ENCODE measurements around the gene MRI1.

Gene MRI1

DNA sequence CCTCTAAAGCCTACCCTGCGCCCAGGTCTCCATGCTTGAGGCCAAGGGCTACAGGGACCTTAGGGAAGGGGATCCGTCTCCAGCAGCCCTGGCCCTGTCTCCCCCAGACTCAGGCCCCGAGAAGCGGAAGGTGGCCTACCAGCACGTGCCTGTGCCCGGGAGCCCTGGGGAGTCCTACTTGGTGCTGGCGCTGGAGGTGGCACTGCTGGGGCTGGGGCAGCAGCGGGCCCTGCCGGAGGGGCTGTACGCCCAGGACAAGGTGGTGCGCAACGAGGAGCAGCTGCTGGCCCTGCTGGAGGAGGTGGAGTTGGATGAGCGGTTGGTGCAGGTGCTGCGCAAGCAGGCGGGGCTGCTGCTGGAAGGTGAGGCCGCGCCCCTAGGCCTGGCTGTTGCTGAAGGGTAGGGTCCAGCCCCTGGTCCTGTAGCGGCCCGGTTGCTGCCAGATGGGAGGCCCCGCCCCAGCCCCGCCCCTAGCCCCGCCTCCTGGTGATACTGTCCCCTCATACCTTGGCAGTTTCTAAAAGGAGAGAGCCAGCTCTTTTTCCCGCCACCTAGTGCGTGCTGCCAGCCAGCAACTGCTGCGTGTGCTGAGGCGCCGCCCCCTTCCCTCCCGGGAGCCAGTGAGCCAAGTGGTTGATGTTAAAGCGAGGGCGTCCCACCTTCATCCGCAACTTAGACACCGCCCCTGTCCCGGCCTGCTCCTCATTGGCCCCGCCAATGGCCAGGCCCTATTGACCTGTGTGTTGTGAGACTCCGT is 53.5 kb downstream of the MRI1 start:
- TF ChIP-seq, protein P1, sequence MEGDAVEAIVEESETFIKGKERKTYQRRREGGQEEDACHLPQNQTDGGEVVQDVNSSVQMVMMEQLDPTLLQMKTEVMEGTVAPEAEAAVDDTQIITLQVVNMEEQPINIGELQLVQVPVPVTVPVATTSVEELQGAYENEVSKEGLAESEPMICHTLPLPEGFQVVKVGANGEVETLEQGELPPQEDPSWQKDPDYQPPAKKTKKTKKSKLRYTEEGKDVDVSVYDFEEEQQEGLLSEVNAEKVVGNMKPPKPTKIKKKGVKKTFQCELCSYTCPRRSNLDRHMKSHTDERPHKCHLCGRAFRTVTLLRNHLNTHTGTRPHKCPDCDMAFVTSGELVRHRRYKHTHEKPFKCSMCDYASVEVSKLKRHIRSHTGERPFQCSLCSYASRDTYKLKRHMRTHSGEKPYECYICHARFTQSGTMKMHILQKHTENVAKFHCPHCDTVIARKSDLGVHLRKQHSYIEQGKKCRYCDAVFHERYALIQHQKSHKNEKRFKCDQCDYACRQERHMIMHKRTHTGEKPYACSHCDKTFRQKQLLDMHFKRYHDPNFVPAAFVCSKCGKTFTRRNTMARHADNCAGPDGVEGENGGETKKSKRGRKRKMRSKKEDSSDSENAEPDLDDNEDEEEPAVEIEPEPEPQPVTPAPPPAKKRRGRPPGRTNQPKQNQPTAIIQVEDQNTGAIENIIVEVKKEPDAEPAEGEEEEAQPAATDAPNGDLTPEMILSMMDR (IDR thresholded peaks at IDR 0.05): no peak
- DNase-seq: no peak
- peaks cover 0 to 56% (median 21%) of the 10 kb centered on the region in 3 donors for H3K36me3 ChIP-seq
- H3K9me3 ChIP-seq: no peaks in the 10 kb centered on the region
- intact Hi-C loops (cut with DNase I; ENCODE audit: low total_unique reads): no loop called here
- no peak overlapping the region for H3K27ac ChIP-seq
- H3K4me3 ChIP-seq: no peak overlapping the region
- peaks cover 0 to 24% (median 12%) of the 10 kb centered on the region in 4 donors for H3K4me1 ChIP-seq
- no peaks in the 10 kb centered on the region for H3K27me3 ChIP-seq

DNA sequence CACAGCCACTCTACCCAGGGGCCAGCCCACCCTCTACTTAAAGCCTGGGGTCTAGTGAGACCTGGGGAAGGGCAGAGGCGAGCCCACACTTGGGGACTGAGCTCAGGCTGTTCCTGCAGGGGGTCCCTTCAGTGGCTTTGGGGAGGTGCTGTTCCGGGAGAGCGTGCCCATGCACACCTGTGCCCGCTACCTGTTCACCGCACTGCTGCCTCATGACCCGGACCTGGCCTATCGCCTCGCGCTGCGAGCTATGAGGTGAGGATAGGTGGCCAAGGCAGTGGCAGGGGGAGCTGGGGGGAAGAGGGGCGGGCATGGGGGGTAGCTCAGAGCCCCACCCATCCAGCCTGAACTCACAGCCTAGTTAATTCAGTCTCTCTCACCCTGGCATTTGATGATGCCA is 54.9 kb downstream of the MRI1 start:
- intact Hi-C loops (cut with DNase I; ENCODE audit: low total_unique reads): no loop called here
- H3K4me3 ChIP-seq: no peak overlapping the region
- H3K27ac ChIP-seq: no peak overlapping the region
- TF ChIP-seq, protein P1 (IDR thresholded peaks at IDR 0.05): no peak
- H3K27me3 ChIP-seq: no peaks in the 10 kb centered on the region
- peaks cover 0 to 32% (median 14%) of the 10 kb centered on the region in 4 donors for H3K4me1 ChIP-seq
- H3K36me3 ChIP-seq: peaks cover 0 to 55% (median 22%) of the 10 kb centered on the region in 3 donors
- H3K9me3 ChIP-seq: no peaks in the 10 kb centered on the region
- no peak for DNase-seq

DNA sequence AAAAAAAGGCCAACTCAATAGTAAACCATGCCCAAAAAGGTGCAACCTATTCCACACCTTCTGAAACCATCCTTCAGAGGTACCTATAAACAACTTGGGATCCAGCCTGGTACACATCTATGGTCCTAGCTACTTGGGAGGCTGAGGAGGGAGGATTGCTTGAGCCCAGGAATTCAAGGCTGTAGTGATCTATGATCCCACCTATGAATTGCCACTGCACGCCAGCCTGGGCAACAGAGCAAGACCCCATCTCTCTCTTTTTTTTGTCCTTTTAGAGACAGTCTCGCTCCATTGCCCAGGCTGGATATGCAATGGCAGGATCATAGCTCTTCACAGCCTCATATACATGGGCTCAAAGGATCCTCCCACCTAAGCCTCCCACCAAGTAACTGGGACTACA is 57.0 kb downstream of the MRI1 start:
- TF ChIP-seq, protein P1 (IDR thresholded peaks at IDR 0.05): no peak
- DNase-seq: no peak
- Histone ChIP-seq H3K27me3 (no peaks in the 10 kb centered on the region), H3K4me1 (peaks cover 0 to 32% (median 14%) of the 10 kb centered on the region in 4 donors), H3K27ac (no peak overlapping the region), H3K9me3 (no peaks in the 10 kb centered on the region), H3K4me3 (no peak overlapping the region), H3K36me3 (peaks cover 0 to 57% (median 25%) of the 10 kb centered on the region in 3 donors)
- intact Hi-C loops (cut with DNase I; ENCODE audit: low total_unique reads): no loop called here

DNA sequence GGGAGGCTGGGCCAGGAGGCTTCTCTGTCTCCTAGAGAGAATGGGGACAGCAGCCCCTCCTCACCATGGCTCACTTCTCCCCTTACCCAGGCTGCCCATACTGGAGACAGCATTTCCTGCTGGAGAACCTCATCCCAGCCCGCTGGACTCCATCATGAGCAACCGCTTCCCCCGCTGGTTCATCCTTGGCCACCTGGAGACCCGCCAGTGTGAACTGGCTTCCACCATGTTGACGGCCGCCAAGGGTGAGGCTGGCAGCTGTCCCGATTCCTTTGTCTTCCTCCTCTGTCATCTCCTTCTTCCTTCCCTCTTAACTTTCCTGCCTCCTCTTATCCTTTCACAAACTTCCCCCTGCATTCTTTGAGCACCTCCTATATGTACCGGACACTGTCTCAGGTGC is 58.9 kb downstream of the MRI1 start:
- H3K27me3 ChIP-seq: no peaks in the 10 kb centered on the region
- peaks cover 0 to 23% (median 5%) of the 10 kb centered on the region in 4 donors for H3K4me1 ChIP-seq
- no peak overlapping the region for H3K4me3 ChIP-seq
- intact Hi-C loops (cut with DNase I; ENCODE audit: low total_unique reads): no loop called here
- peaks cover 0 to 48% (median 30%) of the 10 kb centered on the region in 3 donors for H3K36me3 ChIP-seq
- DNase-seq: peak in 1 of 2 donors; percentile 75
- H3K9me3 ChIP-seq: no peaks in the 10 kb centered on the region
- TF ChIP-seq, protein P1 (IDR thresholded peaks at IDR 0.05): no peak
- H3K27ac ChIP-seq: peak overlapping the region in 1 of 2 donors; percentile 47

All from tibial artery (tissue), 4 donors.